Measurements from ENCODE around the gene ESR2.
A peak's percentile ranks its signal among the peaks of the same experiment; 100 is the strongest.

The ESR2 gene

GRCh38 chr14:64074961-64075612 lies 219.1 kb downstream of the ESR2 start:
- Histone ChIP-seq H2BK12ac (ENCODE audit: low read length in 2 of 2) (no peak overlapping the region), H3K79me1 (replicated peaks; ENCODE audit: low read length, poor library complexity, severe bottlenecking) (peaks cover 4% of the 10 kb centered on the region), H2BK15ac (ENCODE audit: low read depth, poor library complexity, severe bottlenecking) (no peak overlapping the region), H3K9ac (ENCODE audit: low read length) (no peak overlapping the region), H4K91ac (ENCODE audit: low read length) (no peak overlapping the region), H3K27ac (ENCODE audit: low read length, poor library complexity, severe bottlenecking) (peak overlapping the region; percentile 53), H3K4me1 (ENCODE audit: control insufficient read depth, insufficient read depth, low read depth, low read length) (peaks cover 1% of the 10 kb centered on the region), H3K36me3 (ENCODE audit: control insufficient read depth in 1 of 2, insufficient read depth in 2 of 2, low read depth in 1 of 2, low read length in 2 of 2) (peaks cover 0 to 10% of the 10 kb centered on the region in 2 experiments), H3K4me2 (ENCODE audit: low read length, poor library complexity, severe bottlenecking) (no peak overlapping the region), H3K23ac (ENCODE audit: low read length in 2 of 2) (no peak overlapping the region), H3K18ac (ENCODE audit: low read depth in 1 of 2, low read length in 2 of 2) (no peak overlapping the region), H2AK5ac (ENCODE audit: low read length, severe bottlenecking) (no peak overlapping the region), H3K27me3 (ENCODE audit: control insufficient read depth in 1 of 2, insufficient read depth in 1 of 2, low read length in 2 of 2) (no peaks in the 10 kb centered on the region), H2BK5ac (ENCODE audit: low read depth, low read length, poor library complexity, severe bottlenecking) (no peak overlapping the region), H3K4me3 (ENCODE audit: insufficient read depth in 1 of 2, low read depth in 1 of 2, low read length in 2 of 2) (no peak overlapping the region), H2BK120ac (ENCODE audit: low read depth, low read length) (no peak overlapping the region), H4K8ac (ENCODE audit: low read length) (no peak overlapping the region), H3K9me3 (ENCODE audit: control insufficient read depth, low read length) (no peaks in the 10 kb centered on the region), H3K14ac (ENCODE audit: low read length in 2 of 2) (no peak overlapping the region), H2AFZ (ENCODE audit: low read depth, low read length) (no peak overlapping the region), H3K4ac (ENCODE audit: low read depth in 1 of 2, low read length in 2 of 2) (no peak overlapping the region)
- peak; percentile 68 for DNase-seq
- no CpG with 5 or more reads among the region's 2 CpGs for WGBS

GRCh38 chr14:64069634-64070359 lies 224.4 kb downstream of the ESR2 start:
- H2BK15ac ChIP-seq (ENCODE audit: low read depth, poor library complexity, severe bottlenecking) = no peak overlapping the region
- no peak overlapping the region for H2BK12ac ChIP-seq (ENCODE audit: low read length in 2 of 2)
- no peak overlapping the region for H3K14ac ChIP-seq (ENCODE audit: low read length in 2 of 2)
- no peak overlapping the region for H3K18ac ChIP-seq (ENCODE audit: low read depth in 1 of 2, low read length in 2 of 2)
- peaks cover 7% of the 10 kb centered on the region for H3K4me1 ChIP-seq (ENCODE audit: control insufficient read depth, insufficient read depth, low read depth, low read length)
- no peak overlapping the region for H3K4me2 ChIP-seq (ENCODE audit: low read length, poor library complexity, severe bottlenecking)
- H3K79me1 ChIP-seq (replicated peaks; ENCODE audit: low read length, poor library complexity, severe bottlenecking) = peaks cover 4% of the 10 kb centered on the region
- no peak overlapping the region for H2AFZ ChIP-seq (ENCODE audit: low read depth, low read length)
- H4K91ac ChIP-seq (ENCODE audit: low read length) = no peak overlapping the region
- no peak overlapping the region for H2BK5ac ChIP-seq (ENCODE audit: low read depth, low read length, poor library complexity, severe bottlenecking)
- no peak overlapping the region for H3K4me3 ChIP-seq (ENCODE audit: insufficient read depth in 1 of 2, low read depth in 1 of 2, low read length in 2 of 2)
- peaks cover 0 to 13% of the 10 kb centered on the region in 2 experiments for H3K36me3 ChIP-seq (ENCODE audit: control insufficient read depth in 1 of 2, insufficient read depth in 2 of 2, low read depth in 1 of 2, low read length in 2 of 2)
- H2AK5ac ChIP-seq (ENCODE audit: low read length, severe bottlenecking) = peak overlapping the region; percentile 31
- no peak overlapping the region for H3K27ac ChIP-seq (ENCODE audit: low read length, poor library complexity, severe bottlenecking)
- no peak overlapping the region for H4K8ac ChIP-seq (ENCODE audit: low read length)
- DNase-seq = peak; percentile 32
- WGBS = 90% methylated on average over 5 of the region's 5 CpGs
- no peak overlapping the region for H2BK120ac ChIP-seq (ENCODE audit: low read depth, low read length)
- H3K4ac ChIP-seq (ENCODE audit: low read depth in 1 of 2, low read length in 2 of 2) = no peak overlapping the region
- H3K27me3 ChIP-seq (ENCODE audit: control insufficient read depth in 1 of 2, insufficient read depth in 1 of 2, low read length in 2 of 2) = no peaks in the 10 kb centered on the region
- H3K9ac ChIP-seq (ENCODE audit: low read length) = no peak overlapping the region
- H3K23ac ChIP-seq (ENCODE audit: low read length in 2 of 2) = no peak overlapping the region
- H3K9me3 ChIP-seq (ENCODE audit: control insufficient read depth, low read length) = no peaks in the 10 kb centered on the region

- Histone ChIP-seq H2AFZ (ENCODE audit: low read depth, low read length) (no peak overlapping the region), H3K4me2 (ENCODE audit: low read length, poor library complexity, severe bottlenecking) (no peak overlapping the region), H3K4ac (ENCODE audit: low read depth in 1 of 2, low read length in 2 of 2) (no peak overlapping the region), H3K79me1 (replicated peaks; ENCODE audit: low read length, poor library complexity, severe bottlenecking) (peaks cover 4% of the 10 kb centered on the region), H3K23ac (ENCODE audit: low read length in 2 of 2) (no peak overlapping the region), H3K36me3 (ENCODE audit: control insufficient read depth in 1 of 2, insufficient read depth in 2 of 2, low read depth in 1 of 2, low read length in 2 of 2) (peaks cover 3 to 9% of the 10 kb centered on the region in 2 experiments), H3K18ac (ENCODE audit: low read depth in 1 of 2, low read length in 2 of 2) (no peak overlapping the region), H3K14ac (ENCODE audit: low read length in 2 of 2) (no peak overlapping the region), H2BK12ac (ENCODE audit: low read length in 2 of 2) (no peak overlapping the region), H2AK5ac (ENCODE audit: low read length, severe bottlenecking) (no peak overlapping the region), H4K8ac (ENCODE audit: low read length) (no peak overlapping the region), H2BK120ac (ENCODE audit: low read depth, low read length) (no peak overlapping the region), H3K4me3 (ENCODE audit: insufficient read depth in 1 of 2, low read depth in 1 of 2, low read length in 2 of 2) (no peak overlapping the region), H3K27ac (ENCODE audit: low read length, poor library complexity, severe bottlenecking) (no peak overlapping the region), H3K9me3 (ENCODE audit: control insufficient read depth, low read length) (no peaks in the 10 kb centered on the region), H2BK15ac (ENCODE audit: low read depth, poor library complexity, severe bottlenecking) (no peak overlapping the region), H3K9ac (ENCODE audit: low read length) (no peak overlapping the region), H3K27me3 (ENCODE audit: control insufficient read depth in 1 of 2, insufficient read depth in 1 of 2, low read length in 2 of 2) (no peaks in the 10 kb centered on the region), H2BK5ac (ENCODE audit: low read depth, low read length, poor library complexity, severe bottlenecking) (no peak overlapping the region), H4K91ac (ENCODE audit: low read length) (no peak overlapping the region), H3K4me1 (ENCODE audit: control insufficient read depth, insufficient read depth, low read depth, low read length) (peaks cover 8% of the 10 kb centered on the region)
- DNase-seq = no peak
- no CpG with 5 or more reads among the region's 2 CpGs for WGBS
Observed at GRCh38 chr14:64064447-64064846, 229.7 kb downstream of the ESR2 start.

- WGBS = 93% methylated on average over 5 of the region's 7 CpGs
- H2BK120ac ChIP-seq (ENCODE audit: low read depth, low read length) = no peak overlapping the region
- H3K18ac ChIP-seq (ENCODE audit: low read depth in 1 of 2, low read length in 2 of 2) = no peak overlapping the region
- H3K9me3 ChIP-seq (ENCODE audit: control insufficient read depth, low read length) = no peaks in the 10 kb centered on the region
- H3K27ac ChIP-seq (ENCODE audit: low read length, poor library complexity, severe bottlenecking) = no peak overlapping the region
- H2AK5ac ChIP-seq (ENCODE audit: low read length, severe bottlenecking) = no peak overlapping the region
- H3K9ac ChIP-seq (ENCODE audit: low read length) = no peak overlapping the region
- no peak overlapping the region for H3K4me3 ChIP-seq (ENCODE audit: insufficient read depth in 1 of 2, low read depth in 1 of 2, low read length in 2 of 2)
- no peak overlapping the region for H2BK12ac ChIP-seq (ENCODE audit: low read length in 2 of 2)
- H2AFZ ChIP-seq (ENCODE audit: low read depth, low read length) = no peak overlapping the region
- H4K91ac ChIP-seq (ENCODE audit: low read length) = no peak overlapping the region
- H3K14ac ChIP-seq (ENCODE audit: low read length in 2 of 2) = no peak overlapping the region
- H2BK15ac ChIP-seq (ENCODE audit: low read depth, poor library complexity, severe bottlenecking) = no peak overlapping the region
- no peak overlapping the region for H3K4ac ChIP-seq (ENCODE audit: low read depth in 1 of 2, low read length in 2 of 2)
- H3K36me3 ChIP-seq (ENCODE audit: control insufficient read depth in 1 of 2, insufficient read depth in 2 of 2, low read depth in 1 of 2, low read length in 2 of 2) = peaks cover 3 to 7% of the 10 kb centered on the region in 2 experiments
- H3K79me1 ChIP-seq (replicated peaks; ENCODE audit: low read length, poor library complexity, severe bottlenecking) = peaks cover 4% of the 10 kb centered on the region
- no peak overlapping the region for H2BK5ac ChIP-seq (ENCODE audit: low read depth, low read length, poor library complexity, severe bottlenecking)
- H3K4me1 ChIP-seq (ENCODE audit: control insufficient read depth, insufficient read depth, low read depth, low read length) = peaks cover 6% of the 10 kb centered on the region
- no peak overlapping the region for H4K8ac ChIP-seq (ENCODE audit: low read length)
- DNase-seq = no peak
- no peak overlapping the region for H3K4me2 ChIP-seq (ENCODE audit: low read length, poor library complexity, severe bottlenecking)
- no peak overlapping the region for H3K23ac ChIP-seq (ENCODE audit: low read length in 2 of 2)
- H3K27me3 ChIP-seq (ENCODE audit: control insufficient read depth in 1 of 2, insufficient read depth in 1 of 2, low read length in 2 of 2) = no peaks in the 10 kb centered on the region
Observed at GRCh38 chr14:64062381-64063115, 231.6 kb downstream of the ESR2 start.
